HG03039 (cell line): Measurements from ENCODE around the gene ZP1.

ENCODE experiments used
- ATAC-seq: cut with Tn5 transposase; IDR thresholded peaks from one replicate; pipeline ENCODE4 v1.9.1; 2021; ENCODE audit warnings: mild to moderate bottlenecking, moderate library complexity; ENCODE audit not compliant: unreplicated experiment

Gene ZP1

DNA sequence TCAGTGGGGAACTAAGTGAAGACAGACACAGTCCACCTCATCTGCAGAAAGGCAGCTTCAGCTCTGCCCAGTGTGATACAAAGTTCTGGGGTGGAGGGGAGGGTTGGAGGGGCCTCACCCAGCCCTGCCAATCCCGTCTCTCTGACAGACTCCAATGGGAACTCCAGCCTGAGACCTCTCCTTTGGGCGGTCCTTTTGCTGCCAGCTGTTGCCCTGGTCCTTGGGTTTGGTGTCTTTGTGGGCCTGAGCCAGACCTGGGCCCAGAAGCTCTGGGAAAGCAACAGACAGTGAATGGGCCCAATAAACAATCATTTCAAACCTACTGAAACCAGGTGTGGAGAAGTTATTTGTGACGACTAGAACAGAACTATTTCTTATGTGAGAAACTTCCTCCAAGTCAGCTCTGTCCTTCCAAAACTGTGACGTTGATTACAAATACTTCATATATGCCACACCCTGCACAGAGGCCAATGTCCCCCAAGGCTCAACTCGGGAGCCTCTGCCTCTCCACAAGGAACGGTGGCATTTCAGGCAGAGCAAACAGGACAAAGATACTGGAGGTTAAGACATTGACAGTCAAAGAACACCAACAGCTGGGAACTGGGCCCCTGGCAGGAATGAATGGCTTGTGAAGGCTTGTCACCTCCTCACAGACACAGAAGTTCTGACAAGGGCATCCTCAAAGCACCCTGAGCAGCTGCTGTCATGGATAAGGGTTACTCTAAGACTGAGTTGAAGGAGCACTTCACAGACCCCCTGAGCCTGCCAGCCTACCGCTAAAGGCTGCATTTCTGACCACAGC, 8.2 kb downstream of the ZP1 start:
- no peak for ATAC-seq

DNA sequence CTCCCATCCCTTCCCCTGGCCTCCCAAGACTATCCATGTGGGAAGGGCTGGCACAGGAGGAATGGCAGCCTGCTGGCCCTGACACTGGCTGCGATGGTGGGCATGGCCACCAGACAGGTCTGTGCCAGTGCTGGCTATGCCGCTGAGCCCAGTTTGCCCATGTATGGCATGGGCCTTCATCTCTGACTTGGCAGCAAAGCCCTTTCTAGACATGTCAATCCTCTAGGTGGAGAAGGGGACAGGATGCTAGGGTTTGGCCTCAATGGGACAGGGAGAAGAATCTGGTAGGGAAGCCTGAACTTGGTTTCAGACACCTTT, 8.8 kb downstream of the ZP1 start:
- ATAC-seq, result no peak

DNA sequence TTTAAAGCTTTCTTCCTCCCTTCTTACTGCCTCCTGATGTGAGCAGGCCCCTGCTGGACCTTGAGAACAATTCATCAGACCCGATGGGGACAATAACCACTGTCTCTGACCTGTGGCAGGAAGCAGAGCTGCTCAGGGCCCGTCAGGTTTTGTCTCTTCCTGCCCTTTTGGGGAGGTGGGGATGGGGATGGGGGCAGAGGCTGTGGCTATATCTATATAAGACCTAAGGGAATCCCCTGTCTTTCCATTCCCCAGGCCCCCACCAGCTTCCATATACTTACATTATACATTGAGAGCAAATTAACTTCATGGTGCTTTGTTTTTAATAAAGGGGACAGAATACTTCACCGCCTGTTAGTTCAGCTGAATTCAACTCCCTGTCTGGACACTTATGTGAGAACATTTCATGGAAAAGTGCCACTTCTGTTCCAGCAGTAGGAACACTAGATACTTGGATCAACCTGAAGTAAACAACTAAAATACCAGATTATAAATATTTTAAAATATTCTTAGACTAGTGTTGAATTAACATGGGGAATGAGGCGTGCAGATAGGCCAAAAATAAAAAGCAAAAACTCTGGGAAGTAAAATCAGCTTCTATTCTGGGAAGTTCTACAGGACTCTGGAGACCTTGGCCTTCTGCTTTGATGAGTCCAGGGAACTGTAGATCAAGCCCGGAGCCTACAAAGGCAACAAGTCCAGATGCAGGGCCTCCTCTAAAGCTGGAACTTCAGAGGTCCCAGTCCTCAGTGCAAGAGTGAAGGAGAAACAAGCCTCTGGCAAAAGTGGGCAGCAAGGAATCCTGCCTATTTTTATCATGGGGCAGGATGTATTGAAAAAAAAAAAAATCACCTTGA, 11.1 kb downstream of the ZP1 start:
- no peak for ATAC-seq

DNA sequence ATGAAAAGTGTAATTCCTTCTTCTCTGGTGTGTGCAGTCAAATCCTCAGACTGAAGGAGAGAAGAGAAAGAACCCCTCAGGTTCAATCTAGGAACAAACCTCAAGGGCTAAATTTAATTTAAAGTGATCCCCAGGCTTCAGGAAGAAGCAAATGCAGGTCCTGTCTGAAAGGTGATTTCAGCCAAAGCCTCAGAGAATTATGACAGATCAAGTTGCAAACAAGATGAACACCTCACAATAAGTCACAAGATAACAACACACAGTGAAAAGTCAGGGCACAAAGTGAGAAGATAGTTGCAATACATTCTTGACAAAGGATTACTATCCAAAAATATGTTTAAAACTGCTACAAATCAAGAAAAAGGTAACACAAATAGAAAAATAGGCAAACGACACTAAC, 11.8 kb downstream of the ZP1 start:
- no peak for ATAC-seq

DNA sequence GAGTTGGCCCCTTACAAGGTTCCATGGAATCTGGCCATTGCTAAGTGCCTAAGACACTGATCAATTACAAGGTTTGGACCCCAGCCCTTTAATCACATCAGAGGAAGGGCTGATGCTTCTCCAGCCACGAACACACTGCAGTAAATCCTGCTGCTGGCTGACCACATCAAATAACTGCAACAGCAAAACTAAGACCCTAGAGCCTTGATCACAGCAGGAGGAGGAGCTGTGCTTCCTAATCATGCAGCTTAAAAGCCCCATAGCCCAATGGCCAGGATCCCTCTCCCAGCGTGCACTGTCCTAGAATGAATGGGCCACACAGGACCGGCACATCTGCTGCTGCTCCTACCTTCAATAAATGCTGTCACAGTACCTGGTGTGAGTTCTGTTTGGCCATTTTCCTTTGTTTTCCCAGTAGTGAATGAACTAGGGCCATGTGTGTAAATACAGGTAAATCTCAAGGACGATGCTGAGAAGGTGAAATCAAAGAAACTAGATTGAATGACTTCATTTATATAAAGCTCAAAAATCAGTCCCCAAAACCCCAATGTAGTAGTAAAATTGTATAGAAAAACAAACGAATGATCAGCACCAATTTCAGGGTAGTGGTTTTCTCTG, 12.7 kb downstream of the ZP1 start:
- no peak for ATAC-seq

DNA sequence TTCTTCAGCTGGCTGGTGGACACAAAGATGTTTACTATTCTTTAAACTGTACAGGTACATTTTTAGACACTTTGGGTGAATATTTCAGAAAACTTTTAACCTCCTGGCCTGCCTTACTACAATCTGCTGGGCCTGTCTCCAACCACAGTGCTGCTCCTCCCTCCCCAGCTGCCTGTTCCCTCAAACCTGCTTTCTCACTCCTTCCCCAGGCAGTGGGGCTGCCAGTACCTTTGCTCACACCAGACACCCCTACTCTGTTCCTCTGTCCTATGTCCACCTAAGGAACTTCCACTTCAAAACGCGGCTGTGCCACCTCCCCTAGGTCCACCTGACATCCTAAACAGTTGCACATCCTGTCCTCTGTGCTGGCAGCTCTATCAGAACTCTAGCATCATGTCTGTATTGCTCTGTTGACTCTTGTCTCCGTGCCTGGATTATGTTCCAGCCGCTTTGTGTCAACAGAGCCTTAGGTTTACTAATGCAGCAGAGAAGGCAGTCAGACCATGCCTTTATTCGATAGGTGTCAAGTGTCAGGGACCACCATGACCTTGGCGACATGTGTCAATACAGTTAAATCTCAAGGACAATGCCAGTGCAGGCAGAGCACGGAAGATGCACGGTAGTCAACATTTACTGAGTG, 13.4 kb downstream of the ZP1 start:
- no peak for ATAC-seq

DNA sequence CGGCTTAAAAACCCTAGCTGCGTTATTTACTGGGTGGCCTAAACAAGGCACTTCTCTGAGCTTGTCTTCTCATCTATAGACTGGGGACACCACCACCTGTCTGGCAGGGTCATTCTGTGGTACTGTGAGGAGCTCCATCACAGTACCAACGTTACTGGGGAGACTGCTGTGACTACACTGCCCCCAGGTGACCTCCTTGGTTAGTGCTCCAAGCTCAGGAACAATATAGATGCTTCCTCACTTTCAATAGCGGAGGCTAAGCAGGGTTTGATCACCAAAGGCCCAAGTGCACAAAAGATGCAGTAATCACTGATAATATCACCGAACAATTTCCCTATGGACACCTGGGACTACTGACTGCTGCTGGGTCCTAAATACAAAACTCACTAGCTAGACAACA, 20.2 kb downstream of the ZP1 start:
- ATAC-seq, result no peak

DNA sequence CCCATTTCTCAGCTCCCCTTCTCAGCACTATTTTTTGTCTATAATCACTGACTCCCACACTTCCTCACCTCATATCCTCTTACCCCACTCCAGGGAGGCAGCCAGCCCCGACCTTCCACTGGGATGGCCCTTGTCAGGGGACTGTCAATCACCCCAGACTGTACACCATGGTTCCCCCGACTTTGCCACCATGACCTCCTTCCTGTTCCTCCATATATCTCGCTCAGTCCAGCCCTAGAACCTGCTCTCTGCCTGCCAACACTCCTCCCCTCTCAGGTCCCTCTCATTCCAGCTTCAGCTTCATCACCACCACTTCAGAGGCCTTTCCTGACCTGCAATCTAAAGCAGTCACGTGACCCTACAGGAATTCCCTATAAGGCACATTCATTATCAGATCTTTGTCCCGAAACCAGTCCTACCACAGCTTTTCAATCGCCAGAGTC, 22.5 kb downstream of the ZP1 start:
- no peak for ATAC-seq

DNA sequence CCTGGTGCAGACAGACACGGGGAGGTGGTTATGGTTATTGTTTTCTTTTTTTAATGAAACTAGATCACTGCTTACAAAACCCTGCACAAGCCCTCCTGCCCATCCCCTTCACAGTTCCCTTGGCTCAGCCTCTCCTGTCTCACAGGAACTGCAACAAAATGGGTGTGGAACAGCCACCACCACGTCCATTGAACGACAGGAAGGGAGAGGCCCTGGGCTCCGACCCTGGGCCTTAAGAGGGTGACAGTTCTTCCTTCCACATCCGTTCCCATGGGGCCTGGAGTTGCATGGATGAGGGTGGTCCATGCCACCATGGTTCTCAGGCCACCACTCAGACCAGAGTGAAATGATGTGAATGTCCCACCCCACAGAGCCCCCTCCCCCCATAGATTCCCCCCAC, 23.4 kb downstream of the ZP1 start:
- no peak for ATAC-seq

DNA sequence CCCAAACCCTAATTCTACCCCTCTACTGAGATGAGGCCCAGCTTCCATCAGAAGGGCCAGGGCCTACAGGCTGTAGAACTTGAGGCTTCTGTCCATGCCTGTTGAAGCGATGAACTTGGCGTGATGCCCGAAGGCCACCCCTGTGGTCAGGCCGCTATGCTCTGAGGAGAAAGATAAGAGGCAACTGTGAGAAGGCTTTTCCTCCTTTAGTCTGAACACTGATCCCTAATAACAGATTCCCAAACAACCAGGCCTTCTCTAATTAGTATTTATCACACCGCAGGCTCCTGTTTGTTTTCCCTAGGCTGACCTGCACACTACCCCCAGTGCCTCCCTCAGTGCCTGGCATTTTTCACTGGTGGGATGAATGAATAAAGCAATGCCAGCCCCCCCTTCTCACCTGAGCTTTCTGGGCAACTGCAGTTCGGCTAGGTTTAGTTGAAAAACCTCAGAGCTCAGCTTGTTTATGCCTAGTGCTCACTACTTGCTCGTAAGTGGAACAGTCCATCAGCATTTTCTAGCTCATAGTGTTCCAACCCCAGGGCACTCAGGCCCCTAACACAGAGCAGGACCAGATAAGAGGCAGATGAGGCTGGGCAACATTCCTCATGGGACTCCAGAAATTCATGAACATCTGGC, 23.9 kb downstream of the ZP1 start:
- ATAC-seq, result no peak

DNA sequence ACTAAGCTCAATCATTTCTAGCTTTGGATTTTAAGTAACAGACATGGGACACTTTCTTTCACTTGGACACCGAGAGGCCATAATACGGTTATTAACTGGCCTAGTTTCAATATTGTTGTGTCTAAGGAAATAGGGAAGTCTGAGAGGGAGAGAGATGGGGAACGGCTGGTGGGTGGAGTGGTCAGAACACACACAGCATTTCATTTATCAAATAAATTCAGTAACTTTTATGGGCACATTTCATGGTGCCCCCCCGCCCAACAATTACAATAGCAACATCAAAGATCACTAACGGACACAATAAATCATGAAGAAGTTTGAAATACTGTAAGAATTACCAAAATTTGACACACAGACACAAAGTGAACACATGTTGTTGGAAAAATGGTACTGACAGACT, 28.3 kb downstream of the ZP1 start:
- no peak for ATAC-seq

DNA sequence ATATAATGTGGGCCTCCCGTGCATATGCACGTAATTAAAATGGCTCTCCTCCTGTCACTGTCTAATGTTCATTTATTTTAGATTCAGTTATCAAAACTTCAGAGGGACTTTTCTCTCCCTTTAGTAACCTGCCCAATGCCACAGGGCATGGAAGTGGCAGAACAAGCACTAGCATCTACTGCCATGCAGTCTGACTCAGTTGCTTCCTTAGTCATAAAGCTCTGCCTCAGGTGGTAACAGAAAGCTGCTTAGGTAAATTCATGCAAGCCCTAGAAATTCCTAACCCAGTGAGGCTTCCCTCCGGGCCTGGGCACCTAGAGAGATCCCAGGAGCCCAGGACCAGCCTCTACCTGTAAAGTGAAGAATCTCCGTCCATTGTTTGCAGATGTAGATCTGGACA, 30.2 kb downstream of the ZP1 start:
- ATAC-seq, result no peak

DNA sequence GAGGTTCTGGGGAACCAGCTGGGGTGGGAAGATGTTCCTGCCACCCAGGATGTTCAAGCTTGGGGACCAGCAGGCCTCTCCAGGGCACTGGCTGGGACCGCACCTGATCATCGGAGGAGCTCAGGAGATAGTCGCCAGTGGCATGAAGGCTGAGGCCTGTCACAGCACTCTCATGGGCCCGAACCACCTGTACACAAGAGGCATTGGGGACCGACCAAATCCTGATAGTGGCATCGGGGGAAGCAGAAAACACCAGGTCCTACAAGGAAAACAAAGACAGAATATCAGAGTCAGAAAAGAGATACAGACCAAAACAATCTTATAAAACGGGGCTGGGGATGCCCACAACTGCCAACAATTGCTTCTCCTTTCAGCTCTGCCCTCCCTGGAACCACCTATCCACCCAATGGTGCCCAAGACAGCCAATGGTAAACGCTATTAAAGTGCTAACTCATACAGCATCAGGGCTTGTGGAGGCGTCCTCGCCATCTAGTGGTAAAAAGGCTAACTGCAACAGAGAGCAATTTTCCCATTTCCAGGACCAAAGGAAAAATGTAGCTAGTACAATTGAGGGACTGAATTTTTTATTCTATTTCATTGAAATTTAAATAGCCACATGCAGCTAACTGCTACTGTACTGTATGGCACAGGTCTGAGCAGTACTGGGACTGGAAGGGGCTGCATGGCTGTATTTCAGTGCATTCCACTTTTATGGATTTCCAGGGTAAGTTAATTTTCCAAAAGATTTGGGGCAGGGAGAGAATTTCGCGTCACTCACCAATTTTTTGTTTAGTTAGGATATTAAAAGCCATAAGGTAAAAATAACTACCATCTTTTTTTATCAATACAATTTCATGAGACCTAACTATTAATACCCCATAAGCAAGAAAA, 31.9 kb downstream of the ZP1 start:
- ATAC-seq, result no peak

DNA sequence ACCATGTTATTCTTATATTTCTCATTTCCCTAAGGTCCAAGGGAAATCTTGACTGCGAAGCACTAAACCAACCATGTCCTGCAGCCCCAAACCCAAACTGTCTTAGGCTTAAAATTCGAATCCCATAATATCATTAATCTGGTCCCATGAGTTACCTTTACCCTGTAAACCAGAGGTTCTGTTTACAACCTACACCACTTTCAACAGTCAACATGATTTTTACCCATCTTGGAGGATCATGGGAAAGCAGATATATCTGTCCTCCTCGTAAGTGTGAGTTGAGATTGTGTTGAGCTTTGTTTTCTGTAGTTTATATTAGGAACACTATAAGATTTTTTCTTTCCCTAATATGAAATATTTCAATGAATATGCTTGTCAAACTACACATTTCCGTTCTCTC, 32.6 kb downstream of the ZP1 start:
- ATAC-seq, result no peak

DNA sequence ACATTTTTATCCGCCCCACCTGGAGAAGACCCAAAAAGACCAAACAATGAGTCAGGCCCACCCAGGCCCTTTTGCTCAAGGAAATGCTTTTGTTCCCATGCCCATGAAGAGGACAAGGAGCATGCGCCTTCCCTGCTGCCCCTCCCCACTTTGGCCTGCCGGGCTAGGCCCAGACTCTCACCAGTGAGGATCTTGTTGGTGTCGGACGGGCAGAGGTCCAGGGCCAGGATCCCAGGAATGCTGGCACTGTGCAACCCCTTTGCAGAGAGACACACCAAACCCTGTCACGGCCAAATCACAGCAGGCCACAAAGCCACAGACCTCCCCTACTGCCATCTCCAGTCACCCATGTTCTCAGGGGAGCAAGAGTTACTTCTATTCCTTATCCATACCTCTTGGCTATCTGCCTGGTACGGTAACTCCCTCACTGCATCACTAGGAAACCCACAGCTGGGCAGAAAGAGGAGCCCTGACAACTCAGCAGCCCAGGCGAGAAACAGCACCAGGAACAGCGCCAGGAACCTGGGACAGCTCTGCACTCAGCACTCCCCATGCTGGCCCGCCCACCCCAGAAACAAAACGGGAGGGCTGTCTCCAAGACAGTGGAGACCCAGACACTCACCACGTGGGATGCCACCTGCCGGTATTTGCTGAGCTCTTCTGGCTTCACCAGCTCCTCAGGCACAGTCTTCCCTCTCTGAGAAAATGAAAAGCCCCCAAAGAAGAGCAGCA, 33.5 kb downstream of the ZP1 start:
- ATAC-seq, result no peak

DNA sequence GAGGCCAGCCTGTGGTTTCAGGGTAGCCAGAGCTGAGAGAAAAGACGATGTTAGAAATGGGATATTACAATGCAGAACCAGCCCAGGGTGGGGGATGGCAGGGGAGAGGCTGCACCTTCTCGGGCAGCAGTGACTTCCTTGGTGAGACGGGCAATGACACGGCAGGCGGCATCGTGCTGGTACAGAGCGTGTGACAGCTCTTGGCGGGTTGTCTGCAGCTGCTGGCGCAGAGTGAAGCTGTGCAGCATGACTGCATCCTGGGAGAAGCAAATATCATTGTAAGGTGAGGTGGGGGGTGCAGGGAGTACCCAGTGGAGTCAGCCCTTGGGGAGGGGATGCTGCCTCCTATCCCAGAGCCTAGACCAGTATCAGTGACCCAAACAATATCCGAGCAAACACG, 35.3 kb downstream of the ZP1 start:
- no peak for ATAC-seq

DNA sequence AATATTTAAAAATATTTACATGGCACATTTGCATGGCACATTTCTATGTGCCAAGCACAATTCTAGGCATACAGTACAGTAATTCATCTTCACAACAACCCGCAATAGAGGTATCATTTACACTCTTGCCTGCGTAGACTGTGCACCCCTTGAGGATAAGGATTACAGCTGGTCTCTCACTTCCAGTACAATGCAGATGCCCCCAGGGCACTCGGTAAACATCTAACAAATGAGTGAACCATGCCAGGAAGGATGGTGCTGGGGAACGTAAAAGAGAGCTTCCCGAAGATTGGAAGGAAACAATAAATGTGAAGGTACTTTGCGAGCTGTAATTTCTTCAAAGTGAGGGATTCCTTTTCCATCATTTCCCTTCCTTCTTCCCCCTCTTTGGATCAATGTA, 37.7 kb downstream of the ZP1 start:
- ATAC-seq, result no peak

DNA sequence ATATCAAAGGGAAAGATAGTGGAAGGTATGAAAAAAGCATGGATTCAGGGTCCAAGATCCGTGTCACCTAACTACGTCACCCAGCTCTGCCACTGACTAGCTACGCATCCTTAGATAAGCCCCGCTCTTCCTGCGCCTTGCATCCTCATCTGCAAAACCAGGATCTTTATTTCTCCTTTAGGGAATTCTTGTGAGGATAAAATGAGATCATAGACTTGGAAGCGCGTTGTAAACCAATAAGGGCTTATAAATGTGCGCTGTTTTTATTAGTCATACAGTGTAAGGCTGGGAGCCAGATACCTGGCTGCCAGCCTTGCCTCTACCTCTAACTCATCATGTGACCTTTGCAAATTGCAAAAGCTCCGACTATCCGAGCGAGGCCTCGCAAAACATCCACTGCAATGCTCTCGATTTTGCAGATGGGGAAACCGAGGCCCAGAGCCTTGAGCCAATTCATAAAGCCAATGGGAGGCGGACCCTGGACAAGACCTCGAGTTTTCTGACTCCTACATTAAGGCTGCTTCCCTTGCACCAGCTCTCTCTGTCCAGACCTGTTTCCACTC, 38.3 kb downstream of the ZP1 start:
- ATAC-seq, result no peak
